ENCODE results near the gene ITPR2. TPM values are rescaled to one million over a fixed set of nuclear protein-coding genes. Genes with fewer than 3 reads are reported as not detected.

The ITPR2 gene
- total and polyA plus RNA-seq, 2 of the 13 experiments (the other 11 are each of a cell fraction or from before 2014, with no cell fraction given): 31.9 to 81.9 TPM

DNA sequence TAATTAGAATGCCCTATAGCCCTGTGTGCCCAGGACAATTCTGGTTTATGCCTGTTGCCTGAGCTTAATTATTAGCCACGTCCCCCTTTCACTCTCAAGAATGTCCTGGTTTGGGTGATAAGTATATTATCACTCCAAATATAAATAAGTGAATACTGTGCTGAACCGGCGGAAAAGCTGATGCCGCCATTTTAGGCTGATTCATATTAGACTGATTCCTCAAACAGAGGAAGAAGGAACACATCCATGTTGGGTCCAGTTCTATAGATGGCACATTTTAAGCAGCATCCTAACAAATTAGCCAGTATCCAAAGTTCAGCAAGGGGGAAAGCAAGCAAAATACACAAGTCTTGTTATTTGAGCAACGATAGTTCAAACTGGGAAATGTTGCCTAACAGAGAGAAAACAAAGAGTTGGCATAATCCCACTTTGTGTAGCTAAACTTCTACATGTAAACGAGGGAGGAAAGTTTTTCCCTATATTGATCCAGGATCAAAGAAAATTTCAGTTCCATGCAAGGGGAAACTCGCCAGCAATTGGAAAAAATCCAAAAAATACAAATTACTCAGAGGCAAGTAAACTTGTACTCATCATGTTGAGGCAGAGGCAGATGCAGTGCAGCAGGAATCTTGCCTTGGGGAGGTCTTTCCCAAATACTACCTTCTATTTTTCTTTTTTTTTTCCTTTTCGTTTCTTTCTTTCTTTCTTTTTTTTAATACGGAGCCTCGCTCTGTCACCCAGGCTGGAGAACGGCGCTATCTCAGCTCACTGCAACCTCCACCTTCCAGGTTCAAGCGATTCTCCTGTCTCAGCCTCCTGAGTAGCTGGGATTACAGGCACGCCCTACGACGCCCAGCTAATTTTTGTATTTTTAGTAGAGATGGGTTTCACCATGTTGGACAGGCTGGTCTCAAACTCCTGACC is 96.2 kb downstream of the ITPR2 start (continued):
- TF ChIP-seq, protein P1, sequence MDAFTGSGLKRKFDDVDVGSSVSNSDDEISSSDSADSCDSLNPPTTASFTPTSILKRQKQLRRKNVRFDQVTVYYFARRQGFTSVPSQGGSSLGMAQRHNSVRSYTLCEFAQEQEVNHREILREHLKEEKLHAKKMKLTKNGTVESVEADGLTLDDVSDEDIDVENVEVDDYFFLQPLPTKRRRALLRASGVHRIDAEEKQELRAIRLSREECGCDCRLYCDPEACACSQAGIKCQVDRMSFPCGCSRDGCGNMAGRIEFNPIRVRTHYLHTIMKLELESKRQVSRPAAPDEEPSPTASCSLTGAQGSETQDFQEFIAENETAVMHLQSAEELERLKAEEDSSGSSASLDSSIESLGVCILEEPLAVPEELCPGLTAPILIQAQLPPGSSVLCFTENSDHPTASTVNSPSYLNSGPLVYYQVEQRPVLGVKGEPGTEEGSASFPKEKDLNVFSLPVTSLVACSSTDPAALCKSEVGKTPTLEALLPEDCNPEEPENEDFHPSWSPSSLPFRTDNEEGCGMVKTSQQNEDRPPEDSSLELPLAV (CRISPR knock-in tag; conservative IDR thresholded peaks at IDR 0.05; ENCODE audit: low read depth): no peak; the same call in 1 of the 2 replicates
- 0 out of 2 replicates have a peak, but pooled peaks have one; percentile 24 for TF ChIP-seq SP140L (CRISPR knock-in tag; IDR thresholded peaks at IDR 0.05; ENCODE audit: borderline replicate concordance)
- TF ChIP-seq RARA (CRISPR knock-in tag; IDR thresholded peaks at IDR 0.05): peak; percentile 97
- TF ChIP-seq, protein P2, sequence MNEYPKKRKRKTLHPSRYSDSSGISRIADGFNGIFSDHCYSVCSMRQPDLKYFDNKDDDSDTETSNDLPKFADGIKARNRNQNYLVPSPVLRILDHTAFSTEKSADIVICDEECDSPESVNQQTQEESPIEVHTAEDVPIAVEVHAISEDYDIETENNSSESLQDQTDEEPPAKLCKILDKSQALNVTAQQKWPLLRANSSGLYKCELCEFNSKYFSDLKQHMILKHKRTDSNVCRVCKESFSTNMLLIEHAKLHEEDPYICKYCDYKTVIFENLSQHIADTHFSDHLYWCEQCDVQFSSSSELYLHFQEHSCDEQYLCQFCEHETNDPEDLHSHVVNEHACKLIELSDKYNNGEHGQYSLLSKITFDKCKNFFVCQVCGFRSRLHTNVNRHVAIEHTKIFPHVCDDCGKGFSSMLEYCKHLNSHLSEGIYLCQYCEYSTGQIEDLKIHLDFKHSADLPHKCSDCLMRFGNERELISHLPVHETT (CRISPR knock-in tag; conservative IDR thresholded peaks at IDR 0.05): peak; percentile 62
- TF ChIP-seq KLF16 (CRISPR knock-in tag; IDR thresholded peaks at IDR 0.05): peak in 1 of 2 experiments; percentile 85; a peak in 2 of 4 replicates
- peak; percentile 59 for TF ChIP-seq ELF1 (CRISPR knock-in tag; IDR thresholded peaks at IDR 0.05)
- TF ChIP-seq STAT5B (CRISPR knock-in tag; IDR thresholded peaks at IDR 0.05): peak; percentile 85; the same call in 1 of the 2 replicates
- no peak for TF ChIP-seq ZSCAN30 (CRISPR knock-in tag; IDR thresholded peaks at IDR 0.05)
- TF ChIP-seq, protein P3, sequence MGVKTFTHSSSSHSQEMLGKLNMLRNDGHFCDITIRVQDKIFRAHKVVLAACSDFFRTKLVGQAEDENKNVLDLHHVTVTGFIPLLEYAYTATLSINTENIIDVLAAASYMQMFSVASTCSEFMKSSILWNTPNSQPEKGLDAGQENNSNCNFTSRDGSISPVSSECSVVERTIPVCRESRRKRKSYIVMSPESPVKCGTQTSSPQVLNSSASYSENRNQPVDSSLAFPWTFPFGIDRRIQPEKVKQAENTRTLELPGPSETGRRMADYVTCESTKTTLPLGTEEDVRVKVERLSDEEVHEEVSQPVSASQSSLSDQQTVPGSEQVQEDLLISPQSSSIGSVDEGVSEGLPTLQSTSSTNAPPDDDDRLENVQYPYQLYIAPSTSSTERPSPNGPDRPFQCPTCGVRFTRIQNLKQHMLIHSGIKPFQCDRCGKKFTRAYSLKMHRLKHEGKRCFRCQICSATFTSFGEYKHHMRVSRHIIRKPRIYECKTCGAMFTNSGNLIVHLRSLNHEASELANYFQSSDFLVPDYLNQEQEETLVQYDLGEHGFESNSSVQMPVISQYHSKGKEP (CRISPR knock-in tag; IDR thresholded peaks at IDR 0.05): peak; percentile 69; the same call in 1 of the 2 replicates
- TF ChIP-seq KMT2A (CRISPR knock-in tag; IDR thresholded peaks at IDR 0.05): peak; percentile 57; the same call in 1 of the 2 replicates
- TF ChIP-seq ZNF839 (CRISPR knock-in tag; IDR thresholded peaks at IDR 0.05; ENCODE audit: borderline replicate concordance): no peak
- TF ChIP-seq, protein P4, sequence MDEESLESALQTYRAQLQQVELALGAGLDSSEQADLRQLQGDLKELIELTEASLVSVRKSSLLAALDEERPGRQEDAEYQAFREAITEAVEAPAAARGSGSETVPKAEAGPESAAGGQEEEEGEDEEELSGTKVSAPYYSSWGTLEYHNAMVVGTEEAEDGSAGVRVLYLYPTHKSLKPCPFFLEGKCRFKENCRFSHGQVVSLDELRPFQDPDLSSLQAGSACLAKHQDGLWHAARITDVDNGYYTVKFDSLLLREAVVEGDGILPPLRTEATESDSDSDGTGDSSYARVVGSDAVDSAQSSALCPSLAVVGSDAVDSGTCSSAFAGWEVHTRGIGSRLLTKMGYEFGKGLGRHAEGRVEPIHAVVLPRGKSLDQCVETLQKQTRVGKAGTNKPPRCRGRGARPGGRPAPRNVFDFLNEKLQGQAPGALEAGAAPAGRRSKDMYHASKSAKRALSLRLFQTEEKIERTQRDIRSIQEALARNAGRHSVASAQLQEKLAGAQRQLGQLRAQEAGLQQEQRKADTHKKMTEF (CRISPR knock-in tag; IDR thresholded peaks at IDR 0.05): peak; percentile 97
- TF ChIP-seq FOXJ3 (CRISPR knock-in tag; IDR thresholded peaks at IDR 0.05; ENCODE audit: borderline replicate concordance): peak; percentile 100
- TF ChIP-seq ZNF20 (CRISPR knock-in tag; IDR thresholded peaks at IDR 0.05): no peak
- TF ChIP-seq RAD21 (CRISPR knock-in tag; IDR thresholded peaks at IDR 0.05): peak; percentile 40; the same call in 1 of the 2 replicates
- TF ChIP-seq ZC3H13 (CRISPR knock-in tag; IDR thresholded peaks at IDR 0.05): 0 out of 2 replicates have a peak, but pooled peaks have one; percentile 14
- TF ChIP-seq, protein P5, sequence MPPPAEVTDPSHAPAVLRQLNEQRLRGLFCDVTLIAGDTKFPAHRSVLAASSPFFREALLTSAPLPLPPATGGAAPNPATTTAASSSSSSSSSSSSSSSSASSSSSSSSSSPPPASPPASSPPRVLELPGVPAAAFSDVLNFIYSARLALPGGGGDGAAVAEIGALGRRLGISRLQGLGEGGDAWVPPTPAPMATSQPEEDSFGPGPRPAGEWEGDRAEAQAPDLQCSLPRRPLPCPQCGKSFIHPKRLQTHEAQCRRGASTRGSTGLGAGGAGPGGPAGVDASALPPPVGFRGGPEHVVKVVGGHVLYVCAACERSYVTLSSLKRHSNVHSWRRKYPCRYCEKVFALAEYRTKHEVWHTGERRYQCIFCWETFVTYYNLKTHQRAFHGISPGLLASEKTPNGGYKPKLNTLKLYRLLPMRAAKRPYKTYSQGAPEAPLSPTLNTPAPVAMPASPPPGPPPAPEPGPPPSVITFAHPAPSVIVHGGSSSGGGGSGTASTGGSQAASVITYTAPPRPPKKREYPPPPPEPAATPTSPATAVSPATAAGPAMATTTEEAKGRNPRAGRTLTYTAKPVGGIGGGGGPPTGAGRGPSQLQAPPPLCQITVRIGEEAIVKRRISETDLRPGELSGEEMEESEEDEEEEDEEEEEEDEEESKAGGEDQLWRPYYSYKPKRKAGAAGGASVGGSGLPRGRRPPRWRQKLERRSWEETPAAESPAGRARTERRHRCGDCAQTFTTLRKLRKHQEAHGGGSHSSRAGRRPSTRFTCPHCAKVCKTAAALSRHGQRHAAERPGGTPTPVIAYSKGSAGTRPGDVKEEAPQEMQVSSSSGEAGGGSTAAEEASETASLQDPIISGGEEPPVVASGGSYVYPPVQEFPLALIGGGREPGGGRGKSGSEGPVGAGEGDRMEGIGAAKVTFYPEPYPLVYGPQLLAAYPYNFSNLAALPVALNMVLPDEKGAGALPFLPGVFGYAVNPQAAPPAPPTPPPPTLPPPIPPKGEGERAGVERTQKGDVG (CRISPR knock-in tag; IDR thresholded peaks at IDR 0.05; ENCODE audit: borderline replicate concordance): 0 out of 2 replicates have a peak, but pooled peaks have one; percentile 19
- no peak for TF ChIP-seq ZNF549 (CRISPR knock-in tag; IDR thresholded peaks at IDR 0.05)
- TF ChIP-seq MED1 (CRISPR knock-in tag; IDR thresholded peaks at IDR 0.05): peak; percentile 99
